Panc1 (cell line): ENCODE measurements around the gene NDOR1. TPM values are rescaled to one million over a fixed set of nuclear protein-coding genes. Genes with fewer than 3 reads are reported as not detected.

Experiments used
- ATAC-seq: fragments of 200-7000 bp; cut with Tn5 transposase; 2 replicates; pipeline ENCODE4 v1.9.1; 2020; ENCODE audit warnings: mild to moderate bottlenecking, moderate library complexity
- BruUV-seq: library from RNA; stranded (reverse); fragments of 400-500 nt; replicated peaks from 2 replicates; lab custom pipeline; 2021; lab: Mats Ljungman, UMichigan
- CTCF ChIA-PET: fragments of 300-600 bp; sonication (Branson Sonifier 250); formaldehyde crosslinking; loops from one replicate; lab custom pipeline; 2022; ENCODE audit warnings: antibody characterized with exemption; lab: Charles Lee
- POLR2A ChIA-PET: fragments of 300-600 bp; sonication (Branson Sonifier 250); formaldehyde crosslinking; loops from one replicate; lab custom pipeline; 2022; ENCODE audit warnings: antibody characterized with exemption; lab: Charles Lee
- DNase-seq: peaks from one replicate; pipeline ENCODE4 v3.0.0-alpha.2; 2010; ENCODE audit warnings: low read depth, low spot score
- H3K27ac ChIP-seq: 2 replicates; pipeline ENCODE4 v1.5.1; 2011; ENCODE audit warnings: mild to moderate bottlenecking, low read length, inconsistent platforms
- H3K27me3 ChIP-seq: fragments of 200-500 bp; sonication (Bioruptor generic); 2 replicates; pipeline ENCODE4 v1.6.0; 2014; ENCODE audit warnings: low read length, inconsistent platforms; ENCODE audit not compliant: control insufficient read depth, insufficient read depth
- H3K36me3 ChIP-seq: fragments of 200-500 bp; sonication (Bioruptor generic); 2 replicates; pipeline ENCODE4 v1.5.1; 2014; ENCODE audit warnings: inconsistent platforms, mild to moderate bottlenecking, low read length, moderate library complexity; ENCODE audit not compliant: control insufficient read depth, insufficient read depth
- H3K4me1 ChIP-seq: 2 replicates; pipeline ENCODE4 v1.5.1; 2011; ENCODE audit warnings: inconsistent platforms, mild to moderate bottlenecking, low read length, moderate library complexity; ENCODE audit not compliant: control insufficient read depth, insufficient read depth
- H3K4me3 ChIP-seq, 2 experiments: 2 replicates each; pipeline ENCODE4 v1.5.1; 2011 to 2012; ENCODE audit warnings: low read depth in 2 of 2, low read length in 2 of 2, mild to moderate bottlenecking in 2 of 2, inconsistent platforms in 1 of 2, moderate library complexity in 1 of 2
- H3K9me3 ChIP-seq: fragments of 200-500 bp; sonication (Bioruptor generic); 2 replicates; pipeline ENCODE4 v1.5.1; 2014; ENCODE audit warnings: low read depth, mild to moderate bottlenecking, inconsistent platforms, low read length, moderate library complexity; ENCODE audit not compliant: control insufficient read depth, insufficient read depth
- POLR2AphosphoS5 ChIP-seq: IDR thresholded peaks from 2 replicates; pipeline ENCODE4 v1.6.1; 2012; ENCODE audit warnings: mild to moderate bottlenecking, low read depth, low read length, moderate library complexity
- SIN3A ChIP-seq: IDR thresholded peaks from 2 replicates; pipeline ENCODE4 v1.6.1; 2012; ENCODE audit warnings: low read depth, mild to moderate bottlenecking, low read length, moderate library complexity, borderline replicate concordance; ENCODE audit not compliant: insufficient read depth
- TCF7L2 ChIP-seq: IDR thresholded peaks from 2 replicates; pipeline ENCODE4 v1.6.1; 2011; ENCODE audit warnings: mild to moderate bottlenecking, low read depth, low read length, inconsistent platforms
- in situ Hi-C: cut with HindIII; loops from 2 replicates; pipeline ENCODE4 v1.10.0; 2016; ENCODE audit warnings: low sequenced_read_pairs, low pct_unique_long_range_greater_than_20kb
- intact Hi-C: fragments of 100-400 bp; cut with micrococcal nuclease; formaldehyde crosslinking; loops from one replicate; pipeline ENCODE4 v1.10.0; 2022; ENCODE audit not compliant: unreplicated experiment
- total RNA-seq: library from RNA; stranded (reverse); gene quantifications from one replicate; pipeline ENCODE4 v1.2.1, GENCODE V29; 2021; ENCODE audit not compliant: unreplicated experiment
- TF ChIP-seq, protein P1 (sequence below): fragments of 450-650 bp; IDR thresholded peaks from 2 replicates; pipeline ENCODE4 v1.5.1; 2017; ENCODE audit warnings: mild to moderate bottlenecking
- TF ChIP-seq, protein P2 (sequence below), 2 experiments: IDR thresholded peaks; 2 replicates each; pipeline ENCODE4 v1.6.1; 2011 to 2012; ENCODE audit warnings: low read depth in 2 of 2, control low read depth in 1 of 2, low read length in 1 of 2, mild to moderate bottlenecking in 1 of 2, moderate library complexity in 1 of 2; ENCODE audit not compliant: insufficient read depth in 1 of 2

NDOR1 gene
- total RNA-seq, 1 experiment from 2014 or later: 15.6 TPM

DNA sequence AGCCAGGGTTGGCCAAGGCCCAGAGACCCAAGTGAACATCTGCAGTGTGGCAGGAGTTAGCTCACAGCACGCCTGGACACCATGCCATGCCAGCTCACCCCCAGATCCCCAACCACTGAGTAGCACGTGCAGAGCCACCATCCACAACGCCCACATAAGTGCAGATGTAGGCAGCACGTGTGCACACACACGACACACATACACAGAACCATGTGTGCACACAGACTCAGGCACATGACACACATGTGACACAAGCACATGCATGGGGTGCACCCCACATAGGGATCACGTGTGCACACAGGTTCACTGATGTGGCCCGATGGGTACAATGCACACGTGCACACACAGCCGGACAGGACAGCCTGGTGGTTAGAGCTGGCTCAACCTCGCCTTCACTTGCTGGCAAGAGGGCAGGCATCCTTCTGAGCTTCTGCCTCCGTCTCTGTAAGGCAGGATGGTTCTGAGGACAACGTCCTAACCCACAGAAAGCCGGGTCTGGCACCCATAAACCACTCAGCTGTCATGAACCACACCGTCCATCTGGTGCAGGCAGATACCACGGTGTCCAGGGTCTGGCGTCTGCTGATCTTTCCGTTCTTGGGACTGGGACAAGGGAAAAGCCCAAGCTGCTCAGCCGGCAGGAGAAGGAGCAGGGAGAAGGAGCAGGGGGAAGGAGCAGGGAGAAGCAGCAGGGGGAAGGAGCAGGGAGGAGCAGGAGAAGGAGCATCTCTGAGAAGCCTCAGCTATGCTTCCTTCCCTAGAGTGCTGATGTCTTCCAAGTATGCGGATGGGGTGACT is 47.7 kb upstream of the NDOR1 start:
- no peaks in the 10 kb centered on the region for H3K9me3 ChIP-seq
- H3K27me3 ChIP-seq: no peaks in the 10 kb centered on the region
- intact Hi-C loops: no loop called here
- H3K4me3 ChIP-seq: no peak overlapping the region
- ATAC-seq (no peak), DNase-seq (no peak)
- ChIA-PET CTCF (interaction anchor here (0.7 kb wide), 1 partner anchor 17 kb away, joined by 4 read pairs; no protein-coding TSS in a partner anchor), POLR2A (interaction anchor here (0.7 kb wide), 1 partner anchor 25 kb away, joined by 5 read pairs; no protein-coding TSS in a partner anchor)
- no TSS peak for BruUV-seq
- no peaks in the 10 kb centered on the region for H3K36me3 ChIP-seq
- no peak for TF ChIP-seq SIN3A
- TF ChIP-seq, protein P1, sequence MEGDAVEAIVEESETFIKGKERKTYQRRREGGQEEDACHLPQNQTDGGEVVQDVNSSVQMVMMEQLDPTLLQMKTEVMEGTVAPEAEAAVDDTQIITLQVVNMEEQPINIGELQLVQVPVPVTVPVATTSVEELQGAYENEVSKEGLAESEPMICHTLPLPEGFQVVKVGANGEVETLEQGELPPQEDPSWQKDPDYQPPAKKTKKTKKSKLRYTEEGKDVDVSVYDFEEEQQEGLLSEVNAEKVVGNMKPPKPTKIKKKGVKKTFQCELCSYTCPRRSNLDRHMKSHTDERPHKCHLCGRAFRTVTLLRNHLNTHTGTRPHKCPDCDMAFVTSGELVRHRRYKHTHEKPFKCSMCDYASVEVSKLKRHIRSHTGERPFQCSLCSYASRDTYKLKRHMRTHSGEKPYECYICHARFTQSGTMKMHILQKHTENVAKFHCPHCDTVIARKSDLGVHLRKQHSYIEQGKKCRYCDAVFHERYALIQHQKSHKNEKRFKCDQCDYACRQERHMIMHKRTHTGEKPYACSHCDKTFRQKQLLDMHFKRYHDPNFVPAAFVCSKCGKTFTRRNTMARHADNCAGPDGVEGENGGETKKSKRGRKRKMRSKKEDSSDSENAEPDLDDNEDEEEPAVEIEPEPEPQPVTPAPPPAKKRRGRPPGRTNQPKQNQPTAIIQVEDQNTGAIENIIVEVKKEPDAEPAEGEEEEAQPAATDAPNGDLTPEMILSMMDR: no peak
- TF ChIP-seq, protein P2, sequence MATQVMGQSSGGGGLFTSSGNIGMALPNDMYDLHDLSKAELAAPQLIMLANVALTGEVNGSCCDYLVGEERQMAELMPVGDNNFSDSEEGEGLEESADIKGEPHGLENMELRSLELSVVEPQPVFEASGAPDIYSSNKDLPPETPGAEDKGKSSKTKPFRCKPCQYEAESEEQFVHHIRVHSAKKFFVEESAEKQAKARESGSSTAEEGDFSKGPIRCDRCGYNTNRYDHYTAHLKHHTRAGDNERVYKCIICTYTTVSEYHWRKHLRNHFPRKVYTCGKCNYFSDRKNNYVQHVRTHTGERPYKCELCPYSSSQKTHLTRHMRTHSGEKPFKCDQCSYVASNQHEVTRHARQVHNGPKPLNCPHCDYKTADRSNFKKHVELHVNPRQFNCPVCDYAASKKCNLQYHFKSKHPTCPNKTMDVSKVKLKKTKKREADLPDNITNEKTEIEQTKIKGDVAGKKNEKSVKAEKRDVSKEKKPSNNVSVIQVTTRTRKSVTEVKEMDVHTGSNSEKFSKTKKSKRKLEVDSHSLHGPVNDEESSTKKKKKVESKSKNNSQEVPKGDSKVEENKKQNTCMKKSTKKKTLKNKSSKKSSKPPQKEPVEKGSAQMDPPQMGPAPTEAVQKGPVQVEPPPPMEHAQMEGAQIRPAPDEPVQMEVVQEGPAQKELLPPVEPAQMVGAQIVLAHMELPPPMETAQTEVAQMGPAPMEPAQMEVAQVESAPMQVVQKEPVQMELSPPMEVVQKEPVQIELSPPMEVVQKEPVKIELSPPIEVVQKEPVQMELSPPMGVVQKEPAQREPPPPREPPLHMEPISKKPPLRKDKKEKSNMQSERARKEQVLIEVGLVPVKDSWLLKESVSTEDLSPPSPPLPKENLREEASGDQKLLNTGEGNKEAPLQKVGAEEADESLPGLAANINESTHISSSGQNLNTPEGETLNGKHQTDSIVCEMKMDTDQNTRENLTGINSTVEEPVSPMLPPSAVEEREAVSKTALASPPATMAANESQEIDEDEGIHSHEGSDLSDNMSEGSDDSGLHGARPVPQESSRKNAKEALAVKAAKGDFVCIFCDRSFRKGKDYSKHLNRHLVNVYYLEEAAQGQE (IDR thresholded peaks at IDR 0.05; ENCODE audit: insufficient read depth in 1 of 2, low read depth in 2 of 2, low read length in 1 of 2): no peak
- TF ChIP-seq TCF7L2: no peak
- no peak for TF ChIP-seq POLR2AphosphoS5
- H3K27ac ChIP-seq: no peak overlapping the region
- in situ Hi-C loops: no loop called here
- H3K4me1 ChIP-seq: peaks cover 4% of the 10 kb centered on the region; the same call in 1 of the 2 replicates

DNA sequence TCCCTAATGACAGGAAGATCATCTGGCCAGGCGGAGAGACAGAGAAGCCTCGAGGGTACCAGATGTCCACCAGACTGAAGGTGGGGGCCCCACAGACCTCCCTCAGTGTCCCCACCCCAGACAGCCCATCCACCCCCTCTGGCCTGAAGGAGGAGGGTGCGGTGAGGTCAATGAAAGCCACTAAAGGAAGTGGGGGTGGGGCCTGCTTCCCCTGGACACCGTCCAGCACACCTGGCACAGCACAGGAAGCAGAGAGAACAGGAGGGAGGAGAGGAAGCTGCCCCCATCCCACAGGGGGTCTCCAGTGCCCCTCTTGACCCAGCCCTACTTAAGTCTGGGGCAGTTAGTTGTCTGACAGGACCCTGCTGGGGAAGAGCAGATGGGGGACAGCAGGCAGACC is 46.9 kb upstream of the NDOR1 start:
- no peaks in the 10 kb centered on the region for H3K27me3 ChIP-seq
- DNase-seq (no peak), ATAC-seq (no peak)

More for the DNA sequence above, 46.9 kb upstream of the NDOR1 start:
- in situ Hi-C loops (no loop called here), intact Hi-C loops (no loop called here)
- Histone ChIP-seq H3K4me3 (no peak overlapping the region), H3K4me1 (peaks cover 4% of the 10 kb centered on the region; the same call in 1 of the 2 replicates), H3K27ac (no peak overlapping the region), H3K36me3 (no peaks in the 10 kb centered on the region), H3K9me3 (no peaks in the 10 kb centered on the region)
- BruUV-seq: no TSS peak
- TF ChIP-seq TCF7L2 (no peak), SIN3A (no peak), POLR2AphosphoS5 (no peak)
- TF ChIP-seq, protein P2 (IDR thresholded peaks at IDR 0.05; ENCODE audit: insufficient read depth in 1 of 2, low read depth in 2 of 2, low read length in 1 of 2): no peak
- TF ChIP-seq, protein P1: no peak
- POLR2A ChIA-PET: no interaction called here
- CTCF ChIA-PET: no interaction called here
